SK-N-SH (cell line): ENCODE data around the gene RPL37A. TPM values are rescaled to one million over a fixed set of nuclear protein-coding genes. Genes with fewer than 3 reads are reported as not detected.
A peak's percentile ranks its signal among the peaks of the same experiment; 100 is the strongest.

Experiments
- CTCF ChIA-PET: fragments of 300-600, 350-600 bp; formaldehyde crosslinking; extraction: SDS; loops from one replicate; lab custom pipeline; 2021; lab: Yijun Ruan, JAX
- POLR2A ChIA-PET: fragments of 350-600 bp; sonication (Branson Sonifier 250); formaldehyde crosslinking; extraction: SDS; loops from one replicate; lab custom pipeline; 2020; ENCODE audit warnings: antibody characterized with exemption, inconsistent platforms; lab: Yijun Ruan, JAX
- DNase-seq: peaks from one replicate; pipeline ENCODE4 v3.0.0; 2012
- H2AFZ ChIP-seq: fragments of 200-600 bp; sonication (generic); 2 replicates; pipeline ENCODE4 v1.8.1; 2016; ENCODE audit warnings: antibody characterized with exemption, mild to moderate bottlenecking, low read depth
- H3F3A ChIP-seq: fragments of 200-600 bp; sonication (generic); replicated peaks from 2 replicates; pipeline ENCODE3; 2016; ENCODE audit warnings: antibody characterized with exemption, mild to moderate bottlenecking; ENCODE audit not compliant: insufficient read depth
- H3K27ac ChIP-seq, 2 experiments: fragments of 200-500 bp in 1 of 2; fragments of 200-600 bp in 1 of 2; sonication (Bioruptor generic) in 1 of 2; sonication (generic), shearing (Covaris generic) in 1 of 2; 2 replicates each; pipeline versions ENCODE4 v1.5.1 to v1.6.1; 2014 to 2016; ENCODE audit warnings: low read depth in 2 of 2, inconsistent platforms in 1 of 2, low read length in 1 of 2, mild to moderate bottlenecking in 1 of 2, mixed read lengths in 1 of 2
- H3K27me3 ChIP-seq: fragments of 200-600 bp; sonication (generic), shearing (Covaris generic); 2 replicates; pipeline ENCODE4 v1.6.1; 2016; ENCODE audit warnings: mixed run types; ENCODE audit not compliant: insufficient read depth
- H3K36me3 ChIP-seq, 2 experiments: fragments of 200-500 bp in 1 of 2; fragments of 200-600 bp in 1 of 2; sonication (Bioruptor generic) in 1 of 2; sonication (generic) in 1 of 2; replicated peaks in 1 of 2; 2 replicates each; pipeline versions ENCODE3 to v1.5.1; 2014 to 2016; ENCODE audit warnings: low read length in 1 of 2, mild to moderate bottlenecking in 1 of 2; ENCODE audit not compliant: insufficient read depth in 2 of 2, control insufficient read depth in 1 of 2
- H3K4me1 ChIP-seq, 2 experiments: fragments of 200-500 bp in 1 of 2; fragments of 200-600 bp in 1 of 2; sonication (Bioruptor generic) in 1 of 2; sonication (generic), shearing (Covaris generic) in 1 of 2; 2 replicates each; pipeline versions ENCODE4 v1.5.1 to v1.6.1; 2014 to 2016; ENCODE audit warnings: low read depth in 1 of 2, low read length in 1 of 2, mixed run types in 1 of 2; ENCODE audit not compliant: insufficient read depth in 2 of 2, control insufficient read depth in 1 of 2
- H3K4me2 ChIP-seq: fragments of 200-600 bp; sonication (generic), shearing (Covaris generic); 2 replicates; pipeline ENCODE4 v1.6.1; 2017; ENCODE audit warnings: mixed run types
- H3K4me3 ChIP-seq, 2 experiments: fragments of 200-500 bp in 1 of 2; fragments of 200-600 bp in 1 of 2; sonication (Bioruptor generic) in 1 of 2; sonication (generic), shearing (Covaris generic) in 1 of 2; 2 replicates each; pipeline versions ENCODE4 v1.5.1 to v1.8.1; 2014 to 2016; ENCODE audit warnings: low read depth in 2 of 2, inconsistent platforms in 1 of 2, low read length in 1 of 2, mild to moderate bottlenecking in 1 of 2, mixed read lengths in 1 of 2, moderate library complexity in 1 of 2
- H3K79me2 ChIP-seq: fragments of 200-600 bp; sonication (generic); 2 replicates; pipeline ENCODE4 v1.8.1; 2017; ENCODE audit warnings: mild to moderate bottlenecking; ENCODE audit not compliant: insufficient read depth
- H3K9ac ChIP-seq: fragments of 200-600 bp; sonication (generic); 2 replicates; pipeline ENCODE4 v1.6.1; 2017; ENCODE audit warnings: mixed run types
- H3K9me2 ChIP-seq: fragments of 200-600 bp; sonication (generic); 2 replicates; pipeline ENCODE4 v1.6.1; 2017; ENCODE audit warnings: mixed run types
- H3K9me3 ChIP-seq: fragments of 200-600 bp; sonication (generic); 2 replicates; pipeline ENCODE4 v1.6.1; 2017; ENCODE audit warnings: mixed run types, mild to moderate bottlenecking, moderate library complexity
- H4K20me1 ChIP-seq: fragments of 200-600 bp; sonication (generic); 2 replicates; pipeline ENCODE4 v1.6.1; 2017; ENCODE audit warnings: mild to moderate bottlenecking, mixed run types; ENCODE audit not compliant: insufficient read depth
- CHD2 ChIP-seq: fragments of 150-350 bp; IDR thresholded peaks from 2 replicates; pipeline ENCODE4 v1.6.1; 2018; ENCODE audit warnings: low read length; ENCODE audit not compliant: partially characterized antibody
- ELF1 ChIP-seq: IDR thresholded peaks from 2 replicates; pipeline ENCODE4 v1.4.0; 2012
- EP300 ChIP-seq, 2 experiments: IDR thresholded peaks; 2 replicates each; pipeline versions ENCODE4 v1.4.0 to v1.6.1; 2012; ENCODE audit warnings: borderline replicate concordance in 1 of 2, low read depth in 1 of 2, low read length in 1 of 2
- FOXJ3 ChIP-seq: sonication (generic); formaldehyde crosslinking; IDR thresholded peaks from 2 replicates; pipeline ENCODE4 v1.5.1; 2020; ENCODE audit warnings: mild to moderate bottlenecking, missing genetic modification reagents
- FOXM1 ChIP-seq: IDR thresholded peaks from 2 replicates; pipeline ENCODE4 v1.4.0; 2012; ENCODE audit warnings: low read depth, mild to moderate bottlenecking
- GABPA ChIP-seq: IDR thresholded peaks from 2 replicates; pipeline ENCODE4 v1.4.0; 2012; ENCODE audit warnings: low read depth, mild to moderate bottlenecking
- GATA2 ChIP-seq: sonication (generic); formaldehyde crosslinking; IDR thresholded peaks from 2 replicates; pipeline ENCODE4 v1.5.0; 2020; ENCODE audit warnings: mild to moderate bottlenecking, missing genetic modification reagents
- JUND ChIP-seq: IDR thresholded peaks from 2 replicates; pipeline ENCODE4 v1.4.0; 2012
- MEF2A ChIP-seq: IDR thresholded peaks from 2 replicates; pipeline ENCODE4 v1.4.0; 2012; ENCODE audit warnings: low read depth, borderline replicate concordance
- MXI1 ChIP-seq: IDR thresholded peaks from 2 replicates; pipeline ENCODE4 v1.6.1; 2012; ENCODE audit warnings: mild to moderate bottlenecking, low read depth, low read length, improper control_type of control experiment
- NFIC ChIP-seq: IDR thresholded peaks from 2 replicates; pipeline ENCODE4 v1.4.0; 2012; ENCODE audit warnings: borderline replicate concordance
- NRF1 ChIP-seq: IDR thresholded peaks from 2 replicates; pipeline ENCODE4 v1.6.1; 2012; ENCODE audit warnings: low read depth, mild to moderate bottlenecking, low read length
- POLR2AphosphoS5 ChIP-seq: IDR thresholded peaks from 2 replicates; pipeline ENCODE4 v1.6.1; 2012; ENCODE audit warnings: low read depth, low read length
- RAD21 ChIP-seq: IDR thresholded peaks from 2 replicates; pipeline ENCODE4 v1.6.1; 2012; ENCODE audit warnings: mild to moderate bottlenecking, low read length
- RFX5 ChIP-seq: IDR thresholded peaks from 2 replicates; pipeline ENCODE4 v1.6.1; 2012; ENCODE audit warnings: mild to moderate bottlenecking, improper control_type of control experiment, low read length
- SMC3 ChIP-seq: IDR thresholded peaks from 2 replicates; pipeline ENCODE4 v1.6.1; 2012; ENCODE audit warnings: low read depth, low read length, improper control_type of control experiment
- TAF1 ChIP-seq: IDR thresholded peaks from 2 replicates; pipeline ENCODE4 v1.6.1; 2012; ENCODE audit warnings: low read depth, mild to moderate bottlenecking, low read length, moderate library complexity, borderline replicate concordance
- TCF12 ChIP-seq: IDR thresholded peaks from 2 replicates; pipeline ENCODE4 v1.4.0; 2012
- TEAD4 ChIP-seq: IDR thresholded peaks from 2 replicates; pipeline ENCODE4 v1.4.0; 2012; ENCODE audit warnings: mild to moderate bottlenecking, borderline replicate concordance; ENCODE audit not compliant: insufficient read depth
- YY1 ChIP-seq: IDR thresholded peaks from 2 replicates; pipeline ENCODE4 v1.4.0; 2012; ENCODE audit warnings: low read depth, mild to moderate bottlenecking
- WGBS: methylation state at CpG from one replicate; pipeline ENCODE4 v1.1.6; 2017; ENCODE audit warnings: low lambda C conversion rate; 5-methylcytosine and 5-hydroxymethylcytosine counted together
- polyA plus RNA-seq, 3 experiments: library from polyadenylated mRNA; depleted of rRNA; stranded (reverse); fragments of >200 nt; gene quantifications; 2 replicates each; pipeline ENCODE4 v1.2.3, GENCODE V29; 2012
- TF ChIP-seq, protein P1 (sequence below): IDR thresholded peaks from 2 replicates; pipeline ENCODE4 v1.4.0; 2012; ENCODE audit warnings: low read depth, borderline replicate concordance
- TF ChIP-seq, protein P2 (sequence below): IDR thresholded peaks from 2 replicates; pipeline ENCODE4 v1.6.1; 2012; ENCODE audit warnings: mild to moderate bottlenecking, low read depth, low read length, moderate library complexity
- TF ChIP-seq, protein P3 (sequence below): fragments of 200-600 bp; sonication (generic); IDR thresholded peaks from 2 replicates; pipeline ENCODE4 v1.6.1; 2017; ENCODE audit warnings: antibody characterized with exemption, mild to moderate bottlenecking, moderate library complexity
- TF ChIP-seq, protein P4 (sequence below): IDR thresholded peaks from 2 replicates; pipeline ENCODE4 v1.4.0; 2012; ENCODE audit warnings: low read depth

The RPL37A gene
- polyA plus RNA-seq (2012; rRNA removed): 2,018 and 3,014 TPM in 2 replicates
- 1,664 and 2,199 TPM in 2 replicates for polyA plus RNA-seq (2012; cell fraction: cytosol; rRNA removed)
- polyA plus RNA-seq (2012; cell fraction: nucleus; rRNA removed): 828 and 1,169 TPM in 2 replicates

DNA sequence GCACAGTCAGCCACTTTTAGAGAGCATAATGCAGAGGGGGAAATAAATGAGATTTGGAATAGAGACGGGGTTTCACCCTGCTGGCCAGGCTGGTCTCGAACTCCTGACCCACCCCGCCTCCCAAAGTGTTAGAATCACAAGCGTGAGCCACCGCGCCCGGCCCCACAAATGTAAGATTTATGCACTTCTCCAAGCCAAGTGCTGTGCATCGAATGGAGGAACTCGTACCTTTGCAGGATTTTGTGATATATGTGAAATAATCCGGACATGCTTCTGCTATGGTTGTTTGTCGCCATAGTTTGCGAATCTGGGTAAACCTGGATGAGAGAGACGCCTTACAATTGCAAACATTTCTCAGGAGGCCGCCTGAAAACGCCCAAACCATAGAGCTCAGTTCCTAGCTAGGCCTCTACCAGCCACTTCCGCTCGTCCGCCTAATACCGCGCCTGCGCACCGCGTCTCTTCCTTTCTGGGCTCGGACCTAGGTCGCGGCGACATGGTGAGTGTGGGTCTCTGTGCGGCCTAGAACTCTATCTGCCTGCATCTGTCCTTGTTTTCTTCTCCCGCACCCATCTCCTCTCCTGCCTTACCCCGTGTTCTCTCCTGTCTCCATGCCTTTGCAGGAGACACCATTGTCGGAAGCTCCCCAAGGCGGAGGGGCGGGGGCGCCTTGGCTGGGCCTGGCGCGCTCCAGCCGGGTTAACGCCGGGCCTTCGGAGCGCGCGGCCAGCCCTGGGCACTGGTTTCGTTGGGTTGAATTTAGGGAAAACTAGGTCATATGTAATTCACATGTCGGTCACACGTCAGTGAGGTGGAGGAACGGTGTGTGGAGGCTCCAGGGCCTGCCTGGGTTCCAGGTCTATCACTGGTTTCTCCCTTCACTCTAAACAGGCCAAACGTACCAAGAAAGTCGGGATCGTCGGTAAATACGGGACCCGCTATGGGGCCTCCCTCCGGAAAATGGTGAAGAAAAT is at the start of gene RPL37A:
RPL37A (plus strand) TSS at position 466 of the 974 bp plus-strand sequence; CDS start at position 497, 31 bp downstream.
- no peaks in the 10 kb centered on the region for H3K9me2 ChIP-seq
- peak within 1 kb of the TSS; percentile 71 to 84 for H3K27ac ChIP-seq
- H3K79me2 ChIP-seq: peaks cover 79% of the 10 kb centered on the region

More for the DNA sequence above, at the start of gene RPL37A:
- Histone ChIP-seq H4K20me1 (peaks cover 44% of the 10 kb centered on the region), H3K27me3 (no peaks in the 10 kb centered on the region), H3K9me3 (no peaks in the 10 kb centered on the region), H3K9ac (peak within 1 kb of the TSS; percentile 95), H2AFZ (peak within 1 kb of the TSS; percentile 52), H3K4me1 (peaks cover 29 to 49% of the 10 kb centered on the region in 2 experiments), H3F3A (peaks cover 65% of the 10 kb centered on the region), H3K4me2 (peak within 1 kb of the TSS; percentile 96), H3K36me3 (peaks cover 43 to 45% of the 10 kb centered on the region in 2 experiments), H3K4me3 (peak within 1 kb of the TSS; percentile 83 to 89)
- ChIA-PET POLR2A (interaction anchor here (0.5 to 1.9 kb wide), 14 partner anchors 10 to 384 kb away, joined by 3 to 9 read pairs (median 3); partner anchors contain the start of genes MARCHF4 and SMARCAL1), CTCF (interaction anchor here (1.0 to 1.5 kb wide), 3 partner anchors 18 to 389 kb away, joined by 3 to 5 read pairs (median 3); partner anchors contain the start of gene XRCC5)
- WGBS: 2% methylated on average over 50 of the region's 54 CpGs
- TF ChIP-seq FOXM1: no peak
- no peak for TF ChIP-seq MEF2A
- TF ChIP-seq, protein P1, sequence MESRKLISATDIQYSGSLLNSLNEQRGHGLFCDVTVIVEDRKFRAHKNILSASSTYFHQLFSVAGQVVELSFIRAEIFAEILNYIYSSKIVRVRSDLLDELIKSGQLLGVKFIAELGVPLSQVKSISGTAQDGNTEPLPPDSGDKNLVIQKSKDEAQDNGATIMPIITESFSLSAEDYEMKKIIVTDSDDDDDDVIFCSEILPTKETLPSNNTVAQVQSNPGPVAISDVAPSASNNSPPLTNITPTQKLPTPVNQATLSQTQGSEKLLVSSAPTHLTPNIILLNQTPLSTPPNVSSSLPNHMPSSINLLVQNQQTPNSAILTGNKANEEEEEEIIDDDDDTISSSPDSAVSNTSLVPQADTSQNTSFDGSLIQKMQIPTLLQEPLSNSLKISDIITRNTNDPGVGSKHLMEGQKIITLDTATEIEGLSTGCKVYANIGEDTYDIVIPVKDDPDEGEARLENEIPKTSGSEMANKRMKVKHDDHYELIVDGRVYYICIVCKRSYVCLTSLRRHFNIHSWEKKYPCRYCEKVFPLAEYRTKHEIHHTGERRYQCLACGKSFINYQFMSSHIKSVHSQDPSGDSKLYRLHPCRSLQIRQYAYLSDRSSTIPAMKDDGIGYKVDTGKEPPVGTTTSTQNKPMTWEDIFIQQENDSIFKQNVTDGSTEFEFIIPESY: 0 out of 2 replicates have a peak, but pooled peaks have one; percentile 43
- TF ChIP-seq, protein P2, sequence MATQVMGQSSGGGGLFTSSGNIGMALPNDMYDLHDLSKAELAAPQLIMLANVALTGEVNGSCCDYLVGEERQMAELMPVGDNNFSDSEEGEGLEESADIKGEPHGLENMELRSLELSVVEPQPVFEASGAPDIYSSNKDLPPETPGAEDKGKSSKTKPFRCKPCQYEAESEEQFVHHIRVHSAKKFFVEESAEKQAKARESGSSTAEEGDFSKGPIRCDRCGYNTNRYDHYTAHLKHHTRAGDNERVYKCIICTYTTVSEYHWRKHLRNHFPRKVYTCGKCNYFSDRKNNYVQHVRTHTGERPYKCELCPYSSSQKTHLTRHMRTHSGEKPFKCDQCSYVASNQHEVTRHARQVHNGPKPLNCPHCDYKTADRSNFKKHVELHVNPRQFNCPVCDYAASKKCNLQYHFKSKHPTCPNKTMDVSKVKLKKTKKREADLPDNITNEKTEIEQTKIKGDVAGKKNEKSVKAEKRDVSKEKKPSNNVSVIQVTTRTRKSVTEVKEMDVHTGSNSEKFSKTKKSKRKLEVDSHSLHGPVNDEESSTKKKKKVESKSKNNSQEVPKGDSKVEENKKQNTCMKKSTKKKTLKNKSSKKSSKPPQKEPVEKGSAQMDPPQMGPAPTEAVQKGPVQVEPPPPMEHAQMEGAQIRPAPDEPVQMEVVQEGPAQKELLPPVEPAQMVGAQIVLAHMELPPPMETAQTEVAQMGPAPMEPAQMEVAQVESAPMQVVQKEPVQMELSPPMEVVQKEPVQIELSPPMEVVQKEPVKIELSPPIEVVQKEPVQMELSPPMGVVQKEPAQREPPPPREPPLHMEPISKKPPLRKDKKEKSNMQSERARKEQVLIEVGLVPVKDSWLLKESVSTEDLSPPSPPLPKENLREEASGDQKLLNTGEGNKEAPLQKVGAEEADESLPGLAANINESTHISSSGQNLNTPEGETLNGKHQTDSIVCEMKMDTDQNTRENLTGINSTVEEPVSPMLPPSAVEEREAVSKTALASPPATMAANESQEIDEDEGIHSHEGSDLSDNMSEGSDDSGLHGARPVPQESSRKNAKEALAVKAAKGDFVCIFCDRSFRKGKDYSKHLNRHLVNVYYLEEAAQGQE: peak; percentile 75
- peak; percentile 41 for TF ChIP-seq CHD2
- TF ChIP-seq NFIC: peak; percentile 8; the same call in 1 of the 2 replicates
- TF ChIP-seq TAF1: peak; percentile 99
- peak; percentile 88 for TF ChIP-seq GABPA
- peak; percentile 40; the same call in 1 of the 2 replicates for TF ChIP-seq TCF12
- peak in 1 of 2 experiments; percentile 15; a peak in 1 of 4 replicates for TF ChIP-seq EP300 (IDR thresholded peaks at IDR 0.05; ENCODE audit: borderline replicate concordance in 1 of 2, low read depth in 1 of 2, low read length in 1 of 2)
- peak; percentile 67; the same call in 1 of the 2 replicates for TF ChIP-seq ELF1
- TF ChIP-seq, protein P3, sequence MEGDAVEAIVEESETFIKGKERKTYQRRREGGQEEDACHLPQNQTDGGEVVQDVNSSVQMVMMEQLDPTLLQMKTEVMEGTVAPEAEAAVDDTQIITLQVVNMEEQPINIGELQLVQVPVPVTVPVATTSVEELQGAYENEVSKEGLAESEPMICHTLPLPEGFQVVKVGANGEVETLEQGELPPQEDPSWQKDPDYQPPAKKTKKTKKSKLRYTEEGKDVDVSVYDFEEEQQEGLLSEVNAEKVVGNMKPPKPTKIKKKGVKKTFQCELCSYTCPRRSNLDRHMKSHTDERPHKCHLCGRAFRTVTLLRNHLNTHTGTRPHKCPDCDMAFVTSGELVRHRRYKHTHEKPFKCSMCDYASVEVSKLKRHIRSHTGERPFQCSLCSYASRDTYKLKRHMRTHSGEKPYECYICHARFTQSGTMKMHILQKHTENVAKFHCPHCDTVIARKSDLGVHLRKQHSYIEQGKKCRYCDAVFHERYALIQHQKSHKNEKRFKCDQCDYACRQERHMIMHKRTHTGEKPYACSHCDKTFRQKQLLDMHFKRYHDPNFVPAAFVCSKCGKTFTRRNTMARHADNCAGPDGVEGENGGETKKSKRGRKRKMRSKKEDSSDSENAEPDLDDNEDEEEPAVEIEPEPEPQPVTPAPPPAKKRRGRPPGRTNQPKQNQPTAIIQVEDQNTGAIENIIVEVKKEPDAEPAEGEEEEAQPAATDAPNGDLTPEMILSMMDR: no peak
- TF ChIP-seq MXI1: peak; percentile 64
- peak; percentile 4; the same call in 1 of the 2 replicates for TF ChIP-seq RAD21
- no peak for TF ChIP-seq RFX5
- no peak for TF ChIP-seq FOXJ3 (CRISPR knock-in tag)
- TF ChIP-seq, protein P4, sequence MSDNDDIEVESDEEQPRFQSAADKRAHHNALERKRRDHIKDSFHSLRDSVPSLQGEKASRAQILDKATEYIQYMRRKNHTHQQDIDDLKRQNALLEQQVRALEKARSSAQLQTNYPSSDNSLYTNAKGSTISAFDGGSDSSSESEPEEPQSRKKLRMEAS: peak; percentile 96
- 0 out of 2 replicates have a peak, but pooled peaks have one; percentile 20 for TF ChIP-seq GATA2
- TF ChIP-seq YY1: peak; percentile 74
- no peak for TF ChIP-seq JUND
- peak; percentile 99 for TF ChIP-seq POLR2AphosphoS5
- TF ChIP-seq TEAD4: no peak
- peak; percentile 82 for TF ChIP-seq NRF1
- TF ChIP-seq SMC3: no peak
- peak; percentile 93 for DNase-seq
